Measurements from ENCODE around the gene LRRC56.
A peak's percentile ranks its signal among the peaks of the same experiment; 100 is the strongest.

LRRC56 gene

DNA sequence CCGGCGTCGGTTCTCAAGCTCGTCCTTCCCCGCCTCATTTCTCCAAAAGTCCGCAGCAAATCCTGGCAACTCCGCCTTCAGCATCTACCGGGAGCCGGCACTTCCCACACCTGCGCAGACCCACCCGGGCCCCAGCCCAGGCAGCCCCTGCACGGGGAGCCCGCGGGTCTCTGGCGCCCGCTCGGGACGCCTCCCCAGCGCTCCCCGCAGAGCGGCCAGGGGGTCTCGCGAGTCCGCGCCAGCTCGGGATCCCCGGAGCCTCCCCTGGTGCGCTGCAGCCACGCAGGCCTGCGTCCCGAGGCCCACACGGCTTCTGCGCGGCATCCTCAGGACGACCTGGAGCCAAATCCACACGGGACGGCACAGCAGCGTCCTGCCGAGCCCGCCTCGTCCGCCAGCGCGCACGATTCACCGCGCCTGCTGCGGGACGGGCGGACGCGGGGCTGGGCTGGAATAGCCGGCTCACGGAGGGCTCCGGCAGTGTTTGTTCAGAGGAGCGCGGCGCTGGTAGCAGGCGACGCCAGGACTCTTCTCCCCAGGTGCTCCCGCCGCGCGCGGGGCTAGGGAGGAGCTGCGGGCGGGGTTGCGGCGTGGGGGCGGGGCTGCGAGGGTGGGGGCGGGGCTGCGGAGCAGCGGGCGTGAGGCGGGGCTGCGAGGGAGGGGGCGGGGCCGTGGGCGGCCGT is 38.1 kb downstream of the LRRC56 start:
- DNase-seq (ENCODE audit: low read depth) = peak; percentile 34

DNA sequence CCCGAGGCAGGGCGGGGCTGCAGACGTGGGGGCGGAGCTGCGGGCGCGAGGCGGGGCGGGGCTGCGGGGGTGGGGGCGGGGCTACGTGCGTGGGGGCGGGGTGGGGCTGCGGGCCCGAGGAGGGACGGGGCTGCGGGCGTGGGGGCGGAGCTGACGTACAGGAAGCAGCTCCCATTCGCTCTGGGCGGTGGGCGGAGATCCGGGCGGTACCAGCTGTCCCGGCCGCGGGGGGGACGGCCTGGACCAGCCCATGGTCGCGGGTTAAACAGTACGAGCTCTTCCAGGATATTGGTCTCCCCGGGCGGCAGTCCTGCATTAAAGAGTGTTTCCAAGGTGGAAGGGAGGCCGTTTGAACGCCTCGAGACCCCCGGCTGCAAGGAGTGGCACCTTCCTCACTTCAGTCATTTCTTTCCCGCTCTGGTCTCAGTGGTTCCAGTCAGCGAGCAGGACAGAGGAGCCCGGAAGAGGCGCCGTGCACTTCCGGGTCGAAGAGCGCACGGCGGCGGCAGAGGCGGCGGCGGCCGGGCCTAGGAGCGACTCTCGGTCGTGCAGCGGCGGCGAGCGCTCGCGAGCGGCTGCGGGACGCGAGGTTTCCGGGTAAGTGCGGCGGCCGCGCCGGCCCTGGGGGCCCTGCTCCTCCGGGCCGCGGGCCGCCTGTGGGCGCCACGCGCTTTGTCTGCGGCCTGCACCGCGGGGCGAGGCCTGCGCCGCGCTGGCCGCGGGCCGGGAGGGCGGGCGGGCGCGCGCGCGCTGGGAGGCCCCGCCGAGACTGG is 38.9 kb downstream of the LRRC56 start, which contains the start of gene PHRF1:
TSS of gene PHRF1 (plus strand) at position 475 of the 773 bp plus-strand sequence. CDS start 5,043 bp downstream, outside the sequence.
- peak; percentile 95 for DNase-seq (ENCODE audit: low read depth)

DNA sequence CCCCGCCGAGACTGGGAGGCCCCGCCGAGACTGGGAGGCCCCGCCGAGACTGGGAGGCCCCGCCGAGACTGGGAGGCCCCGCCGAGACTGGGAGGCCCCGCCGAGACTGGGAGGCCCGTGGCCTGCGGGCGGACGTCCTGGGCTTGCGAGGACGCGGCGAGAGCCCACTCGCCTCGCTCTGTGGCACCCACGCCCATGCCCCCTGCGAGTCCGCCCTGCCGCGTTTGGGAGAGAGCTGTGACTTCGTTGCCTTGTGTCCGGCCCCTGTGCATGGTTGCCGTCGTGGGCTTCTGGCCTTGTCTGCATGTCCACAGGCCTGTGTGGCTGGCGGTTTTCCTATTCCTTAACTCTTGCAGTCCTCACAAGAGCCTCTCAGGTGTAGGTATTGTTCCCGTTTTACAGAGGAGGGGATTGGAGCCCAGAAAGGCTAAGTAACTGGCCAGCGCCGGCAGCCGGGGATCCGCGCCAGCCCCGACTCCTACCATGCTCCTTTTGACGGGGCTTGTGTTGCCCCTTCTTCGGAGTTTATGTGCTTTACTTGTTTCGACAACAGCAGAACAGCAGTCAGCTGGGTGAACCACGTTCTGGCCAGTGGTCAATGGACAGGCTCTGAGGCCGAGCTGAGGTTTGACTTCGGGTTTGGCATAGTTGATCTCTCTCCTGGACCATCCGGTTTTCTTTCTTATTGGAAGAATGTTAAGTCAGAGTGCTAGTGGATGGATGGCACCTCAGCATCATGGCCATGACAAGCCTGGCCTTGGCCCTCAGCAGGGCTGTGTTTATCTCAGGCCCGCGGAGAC is 39.7 kb downstream of the LRRC56 start:
- peak; percentile 21 for DNase-seq (ENCODE audit: low read depth)

DNA sequence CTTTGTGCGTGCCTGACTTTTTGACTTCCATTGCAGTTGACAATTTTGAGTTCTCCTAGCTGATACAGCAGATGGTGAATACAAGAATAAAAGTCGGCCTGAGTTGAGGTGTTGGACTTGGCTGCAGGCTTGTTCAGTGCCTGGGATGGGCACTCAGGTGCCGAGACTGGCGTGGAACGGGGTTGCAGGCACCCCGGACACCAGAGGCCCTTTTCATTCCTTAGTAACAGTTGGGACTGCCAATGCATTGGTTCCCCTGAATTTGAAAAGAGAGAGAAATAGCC is 40.2 kb downstream of the LRRC56 start:
- no peak for DNase-seq (ENCODE audit: low read depth)

DNA sequence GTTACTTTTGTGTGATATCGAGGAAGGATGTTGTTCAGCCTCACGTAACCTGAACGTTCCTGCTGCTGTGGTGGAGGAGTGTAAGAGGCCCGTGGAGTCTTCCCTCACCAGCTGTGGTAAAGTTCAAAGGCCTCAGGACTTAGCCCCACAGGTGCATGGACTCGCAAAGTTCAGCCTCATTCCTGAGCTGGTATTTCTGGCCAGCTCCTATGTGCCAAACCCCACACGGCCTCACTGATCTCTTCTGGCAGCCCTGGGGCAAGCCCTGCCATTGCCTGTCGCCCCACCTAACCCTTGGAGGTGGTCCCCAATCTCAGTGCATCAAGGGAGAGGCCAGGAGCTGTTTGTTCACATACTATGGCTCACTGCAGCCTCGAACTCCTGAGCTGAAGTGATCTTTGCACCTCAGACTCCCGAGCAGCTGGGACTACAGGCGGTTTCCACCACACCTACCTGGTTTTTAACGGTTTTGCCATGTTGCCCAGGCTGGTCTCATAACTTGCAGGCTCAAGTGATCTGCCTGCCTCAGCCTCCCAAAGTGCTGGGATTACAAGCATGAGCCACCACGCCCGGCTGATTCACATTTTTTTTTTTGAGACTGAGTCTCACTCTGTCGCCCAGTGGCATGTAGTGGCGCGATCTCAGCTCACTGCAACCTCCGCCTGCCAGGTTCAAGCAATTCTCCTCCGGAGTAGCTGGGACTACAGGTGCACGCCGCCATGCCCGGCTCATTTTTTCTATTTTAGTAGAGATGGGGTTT is 41.1 kb downstream of the LRRC56 start:
- DNase-seq (ENCODE audit: low read depth) = no peak

DNA sequence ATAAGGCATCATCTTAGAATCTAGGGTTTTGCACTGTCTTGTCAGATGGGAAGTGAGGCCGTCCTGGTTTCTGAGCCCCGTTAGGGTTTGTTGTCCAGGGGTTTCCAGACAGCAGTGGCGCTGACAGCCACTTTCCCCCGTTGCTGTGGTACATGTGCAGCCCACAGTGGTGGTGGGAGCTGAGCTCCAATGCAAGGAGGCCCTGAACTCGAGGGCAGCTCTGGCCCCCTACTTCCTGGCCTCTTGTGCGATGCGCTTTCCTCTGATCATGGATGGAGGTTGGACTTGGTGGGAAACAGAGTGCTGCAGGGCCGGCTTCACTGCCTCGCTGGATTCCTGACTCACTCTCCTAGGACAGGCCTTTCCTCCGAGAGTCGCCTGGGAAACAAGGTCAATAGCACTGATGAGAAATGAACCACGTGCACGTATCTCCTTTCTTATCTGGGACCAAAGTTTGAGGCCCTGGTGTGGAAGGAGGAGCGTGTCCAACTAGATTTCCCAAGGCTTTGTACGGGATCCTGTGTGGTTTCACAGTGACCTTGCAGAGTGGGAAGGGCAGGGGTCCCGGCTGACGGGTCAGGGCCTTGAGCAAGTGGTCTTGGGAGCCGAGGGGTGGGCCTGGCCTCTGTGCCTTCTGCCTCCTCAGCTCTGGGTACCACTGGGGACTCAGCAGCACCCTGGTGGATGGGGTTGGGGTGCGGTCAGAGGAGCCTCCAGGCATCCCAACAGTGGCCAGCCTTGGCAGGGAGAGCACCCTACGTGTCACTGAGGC is 42.7 kb downstream of the LRRC56 start:
- no peak for DNase-seq (ENCODE audit: low read depth)

DNA sequence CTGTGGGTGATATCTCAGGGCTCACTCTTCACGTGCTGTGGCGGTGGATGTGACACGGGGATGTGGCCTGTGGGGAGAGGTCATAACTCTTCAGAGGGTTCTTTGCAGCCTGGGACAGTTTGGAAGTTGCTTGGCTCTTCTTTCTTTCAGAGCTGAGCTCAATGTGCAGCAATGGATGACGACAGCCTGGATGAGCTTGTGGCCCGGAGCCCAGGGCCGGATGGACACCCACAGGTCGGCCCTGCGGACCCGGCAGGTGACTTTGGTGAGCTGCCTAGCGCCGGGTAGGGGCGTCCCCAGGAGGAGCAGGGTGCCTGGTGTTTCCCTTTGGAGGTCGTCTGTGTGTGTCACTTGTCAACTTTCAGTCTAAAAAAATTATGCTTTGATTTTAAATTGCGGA is 44.0 kb downstream of the LRRC56 start:
- no peak for DNase-seq (ENCODE audit: low read depth)

DNA sequence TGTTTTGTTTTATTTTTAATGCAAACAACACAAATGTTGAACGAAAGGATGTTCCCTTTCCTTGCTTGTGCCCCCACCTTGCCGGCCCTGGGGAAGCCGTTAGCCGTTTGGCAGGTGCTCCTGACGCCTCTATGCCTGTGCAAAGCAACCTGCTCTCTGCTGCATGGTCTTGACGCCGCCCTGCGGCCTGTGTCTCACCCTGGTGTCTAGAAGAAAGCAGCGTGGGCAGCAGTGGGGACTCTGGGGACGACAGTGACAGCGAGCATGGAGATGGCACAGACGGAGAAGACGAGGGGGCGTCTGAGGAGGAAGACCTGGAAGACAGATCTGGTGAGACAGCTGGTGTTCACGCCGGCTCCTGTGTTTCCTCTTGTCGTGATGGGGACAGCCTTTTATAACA is 44.4 kb downstream of the LRRC56 start:
- no peak for DNase-seq (ENCODE audit: low read depth)

DNA sequence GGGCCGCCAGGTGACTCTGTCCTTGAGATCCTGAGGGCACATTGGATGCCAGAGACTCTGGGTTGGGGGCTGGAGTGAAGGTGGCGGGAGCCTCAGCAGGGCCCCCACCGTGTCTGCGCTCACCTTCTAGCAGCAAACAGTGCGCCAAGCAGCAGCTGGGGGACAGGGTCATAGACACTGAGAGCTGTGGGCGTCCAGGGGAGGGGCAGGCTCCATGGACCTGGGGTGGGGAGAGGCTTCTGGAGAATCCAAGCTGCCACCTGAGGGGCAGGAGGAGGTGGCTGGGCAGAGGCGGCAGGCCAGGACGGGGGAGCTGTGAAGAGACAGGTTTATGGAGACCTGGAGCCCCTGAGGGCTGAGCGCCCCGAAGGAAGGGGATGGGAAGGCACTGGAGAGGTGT is 47.0 kb downstream of the LRRC56 start:
- no peak for DNase-seq (ENCODE audit: low read depth)

DNA sequence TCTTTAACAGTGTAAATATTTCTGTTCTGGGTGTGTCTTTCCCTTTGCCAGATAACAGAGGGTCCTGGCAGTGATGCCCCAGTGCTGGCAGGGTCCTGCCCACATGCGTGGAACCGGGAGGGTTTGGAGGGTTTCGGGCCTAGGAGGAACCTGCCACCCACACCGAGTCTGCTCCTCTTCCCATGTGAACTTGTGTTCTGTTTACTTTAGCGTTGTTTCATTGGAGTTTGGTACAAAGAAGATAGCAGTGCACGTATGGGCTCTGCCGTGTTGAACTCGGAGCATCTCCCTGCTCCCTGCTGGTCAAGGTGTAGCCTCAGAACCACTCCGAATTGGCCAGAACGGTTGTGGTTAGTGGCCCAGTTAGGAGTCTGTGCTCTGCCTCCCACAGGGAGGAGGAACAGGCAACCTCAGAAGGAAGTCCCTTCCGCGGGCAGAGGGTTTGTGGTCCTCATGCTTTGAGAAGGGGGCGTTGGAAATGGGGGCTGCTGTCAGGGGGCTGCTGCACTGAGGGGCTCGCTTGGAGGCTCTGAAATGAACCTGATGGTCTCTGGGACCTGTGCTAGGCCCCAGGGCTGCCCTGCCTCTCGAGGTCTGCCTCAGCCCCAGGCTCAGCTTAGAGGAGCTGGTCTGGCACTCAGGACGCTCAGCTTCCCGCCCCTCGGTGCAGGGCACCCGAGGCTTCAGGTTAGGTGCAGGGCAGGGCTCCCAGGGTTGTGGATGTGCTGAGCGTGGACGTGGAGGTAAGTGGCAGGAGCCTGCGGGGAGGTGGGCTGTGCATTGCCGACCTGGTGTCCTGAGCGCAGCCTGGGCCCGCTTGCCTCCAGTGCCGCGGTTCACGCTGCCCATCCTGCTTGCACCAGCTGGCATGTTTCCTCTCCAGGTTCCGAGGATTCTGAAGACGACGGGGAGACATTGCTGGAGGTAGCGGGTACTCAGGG is 49.3 kb downstream of the LRRC56 start:
- DNase-seq (ENCODE audit: low read depth) = no peak

DNA sequence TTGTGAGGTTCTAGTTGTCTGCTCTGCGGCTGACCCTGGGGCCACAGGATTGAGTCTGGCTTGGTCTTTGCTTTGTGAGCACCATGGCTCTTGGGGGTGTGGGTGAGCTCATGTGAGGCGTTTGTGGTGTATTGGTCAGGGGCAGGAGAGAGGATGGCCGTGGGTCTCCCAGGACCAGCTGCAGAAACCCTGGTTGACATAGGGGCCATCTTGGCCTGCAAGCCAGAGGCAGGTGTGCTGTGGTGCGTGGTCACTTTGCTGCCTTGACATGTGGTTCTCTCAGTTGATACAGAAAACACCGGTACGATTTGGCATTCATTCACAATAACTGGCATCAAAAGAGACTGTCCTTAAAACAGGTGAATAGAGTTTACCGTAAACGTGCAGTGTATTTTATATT is 50.2 kb downstream of the LRRC56 start:
- no peak for DNase-seq (ENCODE audit: low read depth)

DNA sequence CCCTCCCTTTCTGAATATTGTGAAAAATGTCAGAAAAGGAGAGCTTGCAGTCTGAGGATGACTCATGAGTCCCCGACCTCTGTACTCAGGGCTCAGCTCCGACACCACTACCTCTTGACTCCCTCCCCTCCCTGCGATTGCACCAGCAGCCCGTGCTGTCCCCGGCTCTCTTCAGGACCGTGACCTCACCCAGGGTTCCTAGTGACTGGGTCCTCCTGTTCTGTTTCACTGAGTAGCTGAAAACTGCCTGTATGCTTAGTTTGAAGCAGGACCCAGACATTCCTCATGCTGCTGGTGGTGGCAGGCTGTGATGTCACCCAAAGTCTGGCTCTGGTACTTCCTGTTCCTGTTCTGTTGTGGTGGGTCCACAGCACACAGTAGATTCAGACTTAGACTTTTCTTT is 50.7 kb downstream of the LRRC56 start:
- DNase-seq (ENCODE audit: low read depth) = peak; percentile 76

DNA sequence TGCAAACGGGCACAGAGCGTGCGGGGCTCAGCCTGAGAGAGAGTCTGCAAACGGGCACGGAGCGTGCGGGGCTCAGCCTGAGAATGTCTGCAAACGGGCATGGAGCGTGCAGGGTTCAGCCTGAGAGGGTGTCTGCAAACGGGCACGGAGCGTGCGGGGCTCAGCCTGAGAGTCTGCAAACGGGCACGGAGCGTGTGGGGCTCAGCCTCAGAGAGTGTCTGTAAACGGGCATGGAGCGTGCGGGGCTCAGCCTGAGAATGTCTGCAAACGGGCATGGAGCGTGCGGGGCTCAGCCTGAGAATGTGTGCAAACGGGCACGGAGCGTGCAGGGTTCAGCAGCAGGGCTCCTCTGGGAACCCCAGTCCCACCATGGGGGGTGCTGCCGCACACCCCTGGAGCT is 52.5 kb downstream of the LRRC56 start:
- no peak for DNase-seq (ENCODE audit: low read depth)

DNA sequence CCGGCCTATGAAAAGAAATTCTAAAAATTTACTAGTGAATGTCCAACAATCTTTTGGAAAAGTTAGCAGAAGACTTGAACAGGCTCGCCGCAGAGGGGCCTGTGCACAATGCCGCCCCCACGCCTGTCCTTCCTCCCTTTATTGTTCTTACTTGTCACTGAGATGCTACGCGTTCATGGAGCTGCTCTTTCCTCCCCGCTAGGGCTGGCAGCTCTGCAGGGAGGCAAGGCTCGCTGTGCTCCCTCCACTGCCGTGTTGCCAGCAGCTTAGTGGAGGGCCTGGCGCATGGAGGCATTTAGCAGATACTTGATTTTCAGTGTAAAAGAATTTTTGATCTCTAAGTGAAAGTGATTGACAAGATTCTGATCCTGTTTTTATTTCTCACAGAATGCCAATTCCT is 53.7 kb downstream of the LRRC56 start:
- DNase-seq (ENCODE audit: low read depth) = no peak

DNA sequence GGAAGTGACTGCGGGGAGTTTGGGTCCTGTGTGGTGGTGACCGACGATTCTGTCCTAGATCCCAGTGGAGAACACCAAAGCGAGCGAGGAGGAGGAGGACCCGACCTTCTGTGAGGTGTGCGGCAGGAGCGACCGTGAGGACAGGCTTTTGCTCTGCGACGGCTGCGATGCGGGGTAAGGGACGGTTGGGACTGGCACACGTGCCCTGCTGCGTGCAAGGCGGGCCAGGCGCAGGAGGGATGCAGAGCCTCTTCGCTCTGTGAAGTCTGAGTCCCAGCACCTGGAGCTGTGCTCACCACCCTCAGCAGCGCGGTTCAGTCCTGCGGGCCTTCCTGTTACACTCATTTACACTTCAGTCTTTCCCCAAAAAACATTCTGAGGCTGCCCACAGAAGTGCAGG is 55.2 kb downstream of the LRRC56 start:
- no peak for DNase-seq (ENCODE audit: low read depth)

DNA sequence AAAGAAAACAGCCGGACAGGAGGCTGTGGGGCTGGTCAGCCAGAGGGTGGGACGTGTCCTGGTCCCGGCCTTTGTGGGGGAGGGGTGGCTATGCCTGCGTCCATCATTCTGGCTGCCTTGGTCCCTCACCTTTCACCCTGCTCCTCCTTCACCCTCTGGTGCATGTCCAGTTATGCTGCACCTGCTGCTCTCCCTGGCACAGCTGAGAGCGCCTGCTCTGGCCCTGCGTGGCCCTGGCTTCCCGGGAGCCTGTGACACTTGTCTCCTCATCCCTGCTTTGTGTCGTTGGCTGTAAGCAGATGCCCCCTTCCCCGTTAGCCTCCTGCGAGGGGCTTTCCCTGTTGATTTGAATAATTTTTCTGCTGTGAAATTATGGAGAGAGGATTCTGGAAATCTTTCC is 55.6 kb downstream of the LRRC56 start:
- no peak for DNase-seq (ENCODE audit: low read depth)

DNA sequence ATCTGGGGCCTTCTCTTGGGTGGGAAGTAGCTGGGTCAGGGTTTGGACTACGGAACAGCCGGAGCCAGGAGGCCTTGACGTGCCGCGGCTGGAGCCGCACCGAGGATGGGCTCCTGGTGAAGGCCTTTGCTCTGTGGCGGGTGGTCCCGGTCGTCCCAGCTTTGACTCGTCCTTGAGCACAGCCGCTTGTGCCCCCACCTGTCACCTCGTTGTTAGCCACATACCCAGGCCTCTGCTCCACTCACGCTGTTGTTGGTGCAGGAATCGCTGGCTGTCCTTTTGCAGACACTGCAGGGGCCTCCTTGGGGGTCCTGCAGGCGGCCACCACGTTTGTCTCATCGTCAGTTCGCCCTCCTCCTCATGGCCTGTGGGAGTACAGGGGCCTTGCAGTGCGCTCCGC is 56.0 kb downstream of the LRRC56 start:
- no peak for DNase-seq (ENCODE audit: low read depth)

DNA sequence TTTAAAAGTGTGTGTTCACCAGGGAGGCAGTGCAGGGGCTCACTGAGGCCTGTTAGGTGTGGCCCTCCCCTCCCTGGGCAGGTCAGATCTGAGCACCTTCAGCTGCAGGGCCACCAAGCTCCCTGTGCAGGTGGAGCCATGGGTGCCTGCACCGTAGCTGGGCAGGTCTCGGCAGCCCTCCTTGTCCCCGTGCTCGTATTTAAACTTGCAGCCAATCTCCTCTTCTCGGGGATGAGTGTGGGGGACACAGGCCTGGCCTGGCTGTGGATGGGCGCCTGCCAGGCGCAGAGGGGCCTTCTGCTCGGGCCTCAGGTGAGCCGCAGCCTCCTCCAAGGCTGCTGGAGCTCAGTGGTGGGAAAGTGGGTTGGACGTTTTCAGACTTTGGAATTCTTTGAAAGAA is 58.1 kb downstream of the LRRC56 start:
- DNase-seq (ENCODE audit: low read depth) = no peak

DNA sequence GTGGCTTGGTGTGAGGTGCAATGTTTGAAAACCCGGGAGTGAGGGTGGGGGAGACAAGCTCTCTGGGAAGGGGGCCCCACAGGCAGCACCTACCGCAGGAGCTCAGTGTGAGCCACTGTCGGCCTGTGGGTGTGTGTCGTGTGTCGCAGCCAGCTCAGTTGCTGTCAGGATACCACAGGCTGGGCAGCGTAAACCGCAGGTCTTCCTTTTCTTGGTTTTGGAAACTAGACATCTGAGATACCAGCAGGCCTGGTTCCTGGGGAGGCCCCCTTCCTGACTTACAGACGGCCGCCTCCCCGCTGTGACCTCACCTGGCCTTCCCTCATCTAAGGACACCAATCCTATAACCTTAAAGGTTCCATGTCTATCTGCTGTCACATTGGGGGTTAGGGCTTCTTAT is 59.0 kb downstream of the LRRC56 start:
- no peak for DNase-seq (ENCODE audit: low read depth)

DNA sequence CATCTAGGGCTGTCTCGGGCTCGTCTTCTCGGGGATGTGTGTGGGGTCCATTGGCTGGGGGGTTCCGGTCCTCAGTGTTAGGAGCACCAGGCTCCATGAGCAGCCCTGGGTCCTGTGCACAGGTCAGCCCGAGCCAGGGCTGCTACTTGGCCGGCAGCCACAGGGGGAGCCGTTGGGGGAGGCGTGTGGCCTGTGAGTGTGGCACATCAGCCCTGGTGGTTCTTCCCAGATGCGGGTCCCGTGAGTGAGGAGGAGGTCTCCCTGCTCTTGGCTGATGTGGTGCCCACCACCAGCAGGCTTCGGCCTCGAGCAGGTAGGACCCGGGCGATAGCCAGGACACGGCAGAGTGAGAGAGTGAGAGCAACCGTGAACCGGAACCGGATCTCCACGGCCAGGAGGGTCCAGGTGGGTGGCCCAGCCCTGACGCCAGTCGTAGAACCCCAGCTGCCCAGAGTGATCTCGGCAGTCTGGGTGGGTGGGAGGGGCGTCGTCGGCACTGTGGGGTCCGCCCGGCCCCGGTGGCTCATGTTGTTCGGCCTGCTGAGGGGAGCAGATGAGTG is 59.9 kb downstream of the LRRC56 start:
- no peak for DNase-seq (ENCODE audit: low read depth)
